Urothelium cell line (cell line): ENCODE measurements around the gene NUFIP2.
A peak's percentile ranks its signal among the peaks of the same experiment; 100 is the strongest.
"Not testable (repeated sequence)": the region's sequence is repeated elsewhere in the genome, so short reads cannot be mapped to it uniquely, and the experiment has no call there.

ENCODE experiments used
- DNase-seq: peaks from one replicate; pipeline ENCODE4 v3.0.0; 2011; ENCODE audit warnings: low spot score, mixed read lengths
- FAIRE-seq: peaks from 2 replicates; lab custom pipeline; 2011; peaks lifted over from hg19 to GRCh38; lab: Jason Lieb, UNC

The NUFIP2 gene, protein sequence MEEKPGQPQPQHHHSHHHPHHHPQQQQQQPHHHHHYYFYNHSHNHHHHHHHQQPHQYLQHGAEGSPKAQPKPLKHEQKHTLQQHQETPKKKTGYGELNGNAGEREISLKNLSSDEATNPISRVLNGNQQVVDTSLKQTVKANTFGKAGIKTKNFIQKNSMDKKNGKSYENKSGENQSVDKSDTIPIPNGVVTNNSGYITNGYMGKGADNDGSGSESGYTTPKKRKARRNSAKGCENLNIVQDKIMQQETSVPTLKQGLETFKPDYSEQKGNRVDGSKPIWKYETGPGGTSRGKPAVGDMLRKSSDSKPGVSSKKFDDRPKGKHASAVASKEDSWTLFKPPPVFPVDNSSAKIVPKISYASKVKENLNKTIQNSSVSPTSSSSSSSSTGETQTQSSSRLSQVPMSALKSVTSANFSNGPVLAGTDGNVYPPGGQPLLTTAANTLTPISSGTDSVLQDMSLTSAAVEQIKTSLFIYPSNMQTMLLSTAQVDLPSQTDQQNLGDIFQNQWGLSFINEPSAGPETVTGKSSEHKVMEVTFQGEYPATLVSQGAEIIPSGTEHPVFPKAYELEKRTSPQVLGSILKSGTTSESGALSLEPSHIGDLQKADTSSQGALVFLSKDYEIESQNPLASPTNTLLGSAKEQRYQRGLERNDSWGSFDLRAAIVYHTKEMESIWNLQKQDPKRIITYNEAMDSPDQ

DNA sequence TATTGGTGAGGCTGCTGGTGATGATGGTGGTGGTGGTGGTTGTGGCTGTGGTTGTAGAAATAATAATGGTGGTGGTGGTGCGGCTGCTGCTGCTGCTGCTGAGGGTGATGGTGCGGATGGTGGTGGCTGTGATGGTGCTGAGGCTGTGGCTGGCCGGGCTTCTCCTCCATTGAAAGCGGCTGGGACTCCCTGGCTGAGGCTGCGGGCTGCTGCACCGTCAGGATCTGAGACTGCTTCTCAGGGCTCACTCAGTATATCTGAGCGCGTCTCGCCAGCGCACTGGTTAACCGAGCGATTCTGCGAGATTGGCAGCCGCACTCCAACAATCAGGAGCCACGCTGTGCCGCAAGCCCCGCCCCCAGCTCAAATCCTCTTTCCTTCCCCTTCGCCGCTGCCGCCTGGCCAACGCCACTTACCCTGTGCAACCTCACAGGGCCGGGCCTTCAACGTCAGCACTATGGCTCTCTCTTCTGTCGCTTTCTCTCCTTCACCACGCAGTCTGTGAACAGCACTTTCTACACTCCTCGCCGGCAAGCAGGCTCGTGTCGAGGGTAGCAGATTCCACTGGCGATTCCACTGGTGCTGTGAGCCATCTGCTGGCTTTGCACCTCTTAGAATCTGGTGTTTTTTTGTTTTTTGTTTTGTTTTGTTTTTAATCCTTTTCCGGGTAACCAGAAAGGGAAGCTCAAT lies at the start of gene NUFIP2:
Gene NUFIP2 (minus strand): TSS at position 259 of the 690 bp plus-strand sequence. CDS start 89 bp downstream, at position 170.
- FAIRE-seq: peak; percentile 82
- peak; percentile 98 for DNase-seq

DNA sequence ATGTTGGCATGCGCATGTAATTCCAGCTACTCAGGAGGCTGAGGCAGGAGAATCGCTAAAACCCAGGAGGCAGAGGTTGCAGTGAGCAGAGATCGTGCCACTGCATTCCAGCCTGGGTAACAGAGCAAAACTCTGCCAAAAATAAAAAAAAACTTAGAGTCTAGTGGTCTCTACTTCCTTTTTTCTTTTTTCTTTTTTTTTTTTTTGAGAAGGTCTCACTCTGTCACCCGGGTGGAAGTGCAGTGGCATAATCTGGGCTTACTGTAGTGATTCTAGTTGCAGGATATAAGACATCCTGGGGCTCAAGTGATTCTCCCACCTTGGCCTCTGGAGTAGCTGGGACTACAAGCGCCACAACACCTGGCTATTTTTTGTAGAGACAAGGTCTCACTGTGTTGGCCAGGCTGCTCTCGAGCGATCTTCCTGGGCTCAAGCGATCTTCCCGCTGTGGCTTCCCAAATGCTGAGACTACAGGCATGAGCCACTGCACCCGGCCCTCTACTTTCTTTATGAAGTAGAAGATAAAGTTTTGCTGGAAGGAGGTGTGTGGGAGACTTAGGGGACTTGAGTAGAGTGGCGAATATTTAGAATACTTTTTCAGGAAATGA lies 48.3 kb upstream of the NUFIP2 start:
- FAIRE-seq: no peak
- DNase-seq: no peak

DNA sequence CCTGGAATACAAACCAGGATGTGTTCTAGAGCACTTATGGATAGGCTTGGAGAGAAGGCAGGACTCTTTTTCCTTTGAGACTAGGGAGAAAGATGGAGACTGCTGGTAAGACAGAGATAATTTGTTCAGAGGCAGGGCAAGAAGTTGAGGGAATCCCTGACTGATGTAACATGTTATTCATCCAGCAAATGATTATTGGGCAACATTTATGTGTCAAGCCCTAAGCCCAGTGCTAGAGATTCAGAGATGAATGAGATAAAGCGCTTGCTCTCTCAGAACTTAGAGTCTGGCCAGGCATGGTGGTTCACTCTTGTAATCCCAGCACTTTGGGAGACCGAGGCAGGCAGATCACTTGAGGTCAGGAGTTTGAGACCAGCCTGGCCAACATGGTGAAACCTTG lies 47.8 kb upstream of the NUFIP2 start:
- DNase-seq (no peak), FAIRE-seq (no peak)

DNA sequence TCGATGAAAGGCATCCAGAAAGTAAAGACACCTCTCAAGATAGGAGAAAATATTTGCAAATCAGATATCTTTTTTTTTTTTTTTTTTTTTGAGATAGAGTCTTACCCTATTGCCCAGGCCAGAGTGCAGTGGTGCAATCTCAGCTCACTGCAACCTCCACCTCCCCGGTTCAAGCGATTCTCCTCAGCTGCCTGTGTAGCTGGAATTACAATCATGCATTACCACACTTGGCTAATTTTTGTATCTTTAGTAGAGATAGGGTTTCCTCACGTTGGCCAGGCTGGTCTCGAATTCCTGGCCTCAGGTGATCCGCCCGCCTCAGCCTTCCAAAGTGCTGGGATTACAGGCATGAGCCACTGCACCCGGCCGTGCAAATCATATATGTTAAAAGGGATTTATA lies 45.1 kb upstream of the NUFIP2 start:
- DNase-seq, FAIRE-seq: not testable (repeated sequence)

- DNase-seq (no peak), FAIRE-seq (no peak)
These were observed 37.7 kb upstream of the NUFIP2 start for GRCh38 chr17:29331708-29332085.

DNA sequence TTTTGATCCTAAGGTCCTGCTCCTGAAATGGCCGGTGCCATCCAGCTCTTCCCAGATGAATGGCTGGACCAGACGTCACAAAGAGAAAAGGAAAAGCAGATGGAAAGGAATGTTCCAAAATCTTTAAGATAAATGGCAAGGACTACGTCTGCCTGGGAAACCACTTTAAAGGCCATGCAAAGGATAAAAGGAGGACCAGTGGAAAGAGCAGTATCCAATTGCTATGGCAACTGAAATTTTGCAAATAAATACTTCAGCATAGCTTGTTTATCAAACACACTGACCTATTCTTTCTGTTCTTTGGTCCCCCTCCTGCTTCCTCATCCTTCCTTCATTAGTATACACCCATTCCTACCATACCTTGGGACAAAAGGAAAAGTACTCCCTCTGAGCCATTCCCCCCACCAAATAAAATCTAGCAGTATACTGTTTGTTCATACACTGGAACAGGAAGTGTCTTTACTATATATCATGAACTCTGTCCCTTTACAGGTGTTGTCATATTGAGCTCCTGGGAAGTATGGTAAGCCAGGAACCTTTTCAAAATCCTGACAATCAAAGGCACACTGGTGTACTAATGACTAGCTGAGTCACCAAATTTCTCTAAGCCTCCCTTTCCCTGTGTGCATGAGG lies 37.2 kb upstream of the NUFIP2 start:
- DNase-seq (no peak), FAIRE-seq (no peak)

GRCh38 chr17:29327412-29327811 lies 33.5 kb upstream of the NUFIP2 start:
- FAIRE-seq: no peak
- DNase-seq: no peak

GRCh38 chr17:29326023-29326813 lies 32.3 kb upstream of the NUFIP2 start:
- no peak for FAIRE-seq
- no peak for DNase-seq

- FAIRE-seq (no peak), DNase-seq (no peak)
These were observed 28.4 kb upstream of the NUFIP2 start for GRCh38 chr17:29322363-29322762.

GRCh38 chr17:29303386-29303785 lies 9.4 kb upstream of the NUFIP2 start:
- no peak for FAIRE-seq
- DNase-seq: no peak

DNA sequence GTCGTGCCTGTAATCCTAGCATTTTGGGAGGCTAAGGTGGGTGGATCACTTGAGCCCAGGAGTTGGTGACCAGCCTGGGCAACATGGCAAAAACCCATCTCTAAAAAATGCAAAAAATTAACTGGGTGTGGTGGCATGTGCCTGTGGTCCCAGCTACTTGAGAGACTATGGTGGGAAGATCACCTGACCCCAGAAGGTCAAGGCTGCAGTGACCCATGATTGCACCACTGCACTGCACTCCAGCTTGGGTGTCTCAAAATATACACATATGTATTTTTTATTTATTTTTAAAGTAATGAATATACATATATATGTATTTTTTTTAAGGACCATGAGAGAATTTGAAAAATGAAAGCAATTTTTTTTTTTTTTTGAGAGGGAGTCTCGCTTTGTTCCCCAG lies 5.1 kb upstream of the NUFIP2 start:
- FAIRE-seq (no peak), DNase-seq (no peak)

GRCh38 chr17:29295420-29295819 lies 1.5 kb upstream of the NUFIP2 start:
- FAIRE-seq (no peak), DNase-seq (no peak)

- no peak for FAIRE-seq
- no peak for DNase-seq
These were observed 592 bp upstream of the NUFIP2 start for GRCh38 chr17:29294580-29294900.

GRCh38 chr17:29292992-29293889 lies 707 bp downstream of the NUFIP2 start:
- FAIRE-seq: no peak
- peak; percentile 63 for DNase-seq

- DNase-seq (peak; percentile 37), FAIRE-seq (no peak)
These were observed 1.6 kb downstream of the NUFIP2 start for GRCh38 chr17:29292071-29292991.

DNA sequence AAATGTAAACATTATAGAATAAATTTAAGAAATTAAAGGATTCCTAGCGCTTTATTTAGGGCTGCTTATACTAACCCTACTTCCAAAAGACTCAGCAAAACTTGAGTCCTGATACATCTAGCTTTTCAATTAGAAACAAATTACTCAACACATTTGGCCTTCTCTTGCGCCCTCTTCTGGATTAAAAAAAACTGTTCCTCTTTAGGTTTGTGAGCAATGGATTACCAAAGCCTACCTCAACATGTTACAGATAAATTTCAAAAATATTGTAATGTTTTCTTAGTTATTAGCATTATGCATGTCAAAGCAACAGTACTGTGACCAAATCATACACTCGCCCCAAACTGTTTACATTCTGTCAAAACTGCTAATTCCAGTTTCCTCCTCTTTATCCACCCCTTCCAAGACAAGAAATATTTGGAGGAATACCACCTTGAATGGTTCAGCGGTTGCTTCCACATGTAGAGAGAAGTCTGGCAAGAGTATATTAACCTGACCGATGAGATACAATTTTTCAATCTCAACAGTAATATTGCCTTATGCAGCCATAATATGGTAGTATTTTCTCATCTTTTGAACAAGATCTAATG lies 2.7 kb downstream of the NUFIP2 start:
- FAIRE-seq (no peak), DNase-seq (peak; percentile 44)

GRCh38 chr17:29289852-29290251 lies 4.1 kb downstream of the NUFIP2 start:
- FAIRE-seq: no peak
- DNase-seq: no peak

DNA sequence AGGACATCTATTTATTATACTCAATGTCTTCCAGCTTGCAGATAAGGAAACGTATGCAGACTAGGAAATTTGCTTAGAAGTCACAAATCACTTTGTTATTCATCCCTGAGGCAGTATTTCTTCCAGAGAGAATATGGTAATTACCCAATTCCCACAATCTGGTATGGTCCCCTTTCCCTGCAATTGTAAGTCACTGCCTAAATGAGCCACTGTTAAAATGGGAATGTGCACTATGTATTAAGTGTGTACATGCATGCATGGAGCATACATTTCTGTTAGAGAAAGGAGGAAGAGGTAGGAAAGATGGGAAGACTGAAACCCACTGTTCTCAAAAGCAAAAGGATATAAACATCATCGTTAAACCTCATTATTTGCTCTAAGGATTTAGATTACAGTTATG lies 10.0 kb downstream of the NUFIP2 start:
- DNase-seq: no peak
- no peak for FAIRE-seq
